ENCODE measurements around the gene POLR2J.

DNA sequence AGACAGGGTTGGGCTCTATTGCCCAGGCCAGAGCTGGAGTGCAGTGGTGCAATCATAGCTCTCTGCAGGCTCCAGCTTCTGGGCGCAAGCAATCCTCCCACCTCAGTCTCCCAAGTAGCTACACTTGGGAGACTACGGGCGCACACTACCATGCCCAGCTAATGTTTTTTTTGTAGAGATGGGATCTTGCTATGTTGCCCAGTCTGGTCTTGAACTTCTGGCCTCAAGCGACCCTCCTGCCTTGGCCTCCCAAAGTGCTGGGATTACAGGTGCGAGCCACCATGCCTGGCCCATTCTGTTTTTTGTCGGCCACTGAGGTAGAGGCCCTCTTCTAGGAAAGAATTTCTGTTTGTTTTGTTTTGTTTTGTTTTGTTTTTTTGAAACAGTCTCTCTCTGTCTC lies 26.3 kb downstream of the POLR2J start:
- TF ChIP-seq, protein P1, sequence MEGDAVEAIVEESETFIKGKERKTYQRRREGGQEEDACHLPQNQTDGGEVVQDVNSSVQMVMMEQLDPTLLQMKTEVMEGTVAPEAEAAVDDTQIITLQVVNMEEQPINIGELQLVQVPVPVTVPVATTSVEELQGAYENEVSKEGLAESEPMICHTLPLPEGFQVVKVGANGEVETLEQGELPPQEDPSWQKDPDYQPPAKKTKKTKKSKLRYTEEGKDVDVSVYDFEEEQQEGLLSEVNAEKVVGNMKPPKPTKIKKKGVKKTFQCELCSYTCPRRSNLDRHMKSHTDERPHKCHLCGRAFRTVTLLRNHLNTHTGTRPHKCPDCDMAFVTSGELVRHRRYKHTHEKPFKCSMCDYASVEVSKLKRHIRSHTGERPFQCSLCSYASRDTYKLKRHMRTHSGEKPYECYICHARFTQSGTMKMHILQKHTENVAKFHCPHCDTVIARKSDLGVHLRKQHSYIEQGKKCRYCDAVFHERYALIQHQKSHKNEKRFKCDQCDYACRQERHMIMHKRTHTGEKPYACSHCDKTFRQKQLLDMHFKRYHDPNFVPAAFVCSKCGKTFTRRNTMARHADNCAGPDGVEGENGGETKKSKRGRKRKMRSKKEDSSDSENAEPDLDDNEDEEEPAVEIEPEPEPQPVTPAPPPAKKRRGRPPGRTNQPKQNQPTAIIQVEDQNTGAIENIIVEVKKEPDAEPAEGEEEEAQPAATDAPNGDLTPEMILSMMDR (IDR thresholded peaks at IDR 0.05): no peak
- no peak for TF ChIP-seq POLR2A (IDR thresholded peaks at IDR 0.05)
